GM06990 (cell line): ENCODE data around the gene CCDC148.

Experiments
- DNase-seq: peaks from one replicate; pipeline ENCODE4 v3.0.0-alpha.2; 2011; ENCODE audit not compliant: insufficient read length; ENCODE audit errors: extremely low read depth
- H3K27me3 ChIP-seq: replicated peaks from 2 replicates; pipeline ENCODE4 v1.6.0; 2011; ENCODE audit warnings: low read length; ENCODE audit not compliant: control insufficient read depth, insufficient read depth
- H3K36me3 ChIP-seq: 2 replicates; pipeline ENCODE4 v1.5.1; 2011; ENCODE audit warnings: low read length; ENCODE audit not compliant: control insufficient read depth, insufficient read depth
- H3K4me3 ChIP-seq: replicated peaks from 2 replicates; pipeline ENCODE4 v1.5.1; 2011; ENCODE audit warnings: low read depth, mild to moderate bottlenecking, control low read depth, low read length
- TF ChIP-seq, protein P1 (sequence below): IDR thresholded peaks from 2 replicates; pipeline ENCODE4 v1.5.1; 2011; ENCODE audit warnings: low read length, control low read depth, mild to moderate bottlenecking, inconsistent platforms; ENCODE audit not compliant: insufficient read depth, poor library complexity, severe bottlenecking

CCDC148 gene

DNA sequence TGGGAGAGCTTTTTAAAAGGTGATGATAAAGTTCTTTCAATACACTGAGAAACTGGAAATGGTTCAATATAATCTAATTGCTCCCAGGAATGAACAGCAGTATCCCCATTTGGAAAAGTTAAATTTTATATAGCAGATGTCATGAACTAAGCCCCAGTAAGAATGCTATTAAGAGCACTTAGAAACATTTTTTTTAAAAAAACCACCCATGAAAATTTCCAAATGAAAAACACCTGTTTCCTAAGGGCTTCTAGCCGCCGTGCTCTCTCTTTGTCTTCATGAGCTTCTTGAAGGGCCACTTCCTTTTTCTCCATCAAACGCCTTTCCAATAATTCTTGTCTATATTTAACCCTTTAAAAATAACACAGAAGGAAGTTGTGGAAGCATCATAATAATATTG lies 277.9 kb downstream of the CCDC148 start:
- TF ChIP-seq, protein P1, sequence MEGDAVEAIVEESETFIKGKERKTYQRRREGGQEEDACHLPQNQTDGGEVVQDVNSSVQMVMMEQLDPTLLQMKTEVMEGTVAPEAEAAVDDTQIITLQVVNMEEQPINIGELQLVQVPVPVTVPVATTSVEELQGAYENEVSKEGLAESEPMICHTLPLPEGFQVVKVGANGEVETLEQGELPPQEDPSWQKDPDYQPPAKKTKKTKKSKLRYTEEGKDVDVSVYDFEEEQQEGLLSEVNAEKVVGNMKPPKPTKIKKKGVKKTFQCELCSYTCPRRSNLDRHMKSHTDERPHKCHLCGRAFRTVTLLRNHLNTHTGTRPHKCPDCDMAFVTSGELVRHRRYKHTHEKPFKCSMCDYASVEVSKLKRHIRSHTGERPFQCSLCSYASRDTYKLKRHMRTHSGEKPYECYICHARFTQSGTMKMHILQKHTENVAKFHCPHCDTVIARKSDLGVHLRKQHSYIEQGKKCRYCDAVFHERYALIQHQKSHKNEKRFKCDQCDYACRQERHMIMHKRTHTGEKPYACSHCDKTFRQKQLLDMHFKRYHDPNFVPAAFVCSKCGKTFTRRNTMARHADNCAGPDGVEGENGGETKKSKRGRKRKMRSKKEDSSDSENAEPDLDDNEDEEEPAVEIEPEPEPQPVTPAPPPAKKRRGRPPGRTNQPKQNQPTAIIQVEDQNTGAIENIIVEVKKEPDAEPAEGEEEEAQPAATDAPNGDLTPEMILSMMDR, result no peak
- Histone ChIP-seq H3K27me3 (no peaks in the 10 kb centered on the region), H3K4me3 (no peak overlapping the region), H3K36me3 (no peaks in the 10 kb centered on the region)
- DNase-seq, result no peak

DNA sequence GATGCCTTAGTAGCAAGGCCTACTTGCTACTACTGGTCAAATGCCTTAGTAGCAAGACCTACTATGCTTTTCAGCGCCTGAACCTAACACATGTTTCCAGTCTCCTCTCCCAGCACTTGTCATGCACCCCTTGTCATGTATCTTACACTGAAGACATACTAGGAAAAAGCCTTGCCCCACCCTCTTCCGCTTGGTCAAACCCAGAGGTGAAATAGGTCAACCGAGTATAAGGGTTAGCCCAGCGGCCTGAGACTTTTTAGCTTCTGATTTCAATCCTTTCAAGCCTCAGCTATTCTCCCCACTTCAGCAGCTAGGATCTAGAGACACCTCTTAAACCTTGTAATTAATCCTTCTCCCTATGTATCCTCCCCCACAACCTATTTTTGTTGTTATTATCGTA lies 281.6 kb downstream of the CCDC148 start:
- Histone ChIP-seq H3K27me3 (no peaks in the 10 kb centered on the region), H3K4me3 (no peak overlapping the region), H3K36me3 (no peaks in the 10 kb centered on the region)
- DNase-seq, result no peak
- TF ChIP-seq, protein P1, result no peak

DNA sequence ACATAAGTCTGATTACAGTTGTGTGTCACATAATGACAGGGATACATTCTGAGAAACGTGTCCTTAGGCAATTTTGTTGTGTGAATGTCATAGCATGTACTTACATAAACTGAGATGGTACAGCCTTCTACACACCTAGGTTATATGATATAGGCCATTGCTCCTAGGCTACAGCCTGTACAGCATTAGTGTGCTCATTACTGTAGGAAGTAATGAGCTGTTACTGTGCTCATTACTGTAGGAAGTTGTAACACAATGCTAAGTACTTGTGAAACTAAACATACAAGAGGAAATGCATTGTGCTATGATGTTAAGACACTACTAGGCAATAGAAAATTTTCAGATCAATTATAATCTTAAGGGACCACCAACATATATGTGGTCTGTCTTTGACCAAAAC lies 282.1 kb downstream of the CCDC148 start:
- no peak for DNase-seq
- H3K36me3 ChIP-seq, result no peaks in the 10 kb centered on the region
- H3K4me3 ChIP-seq, result no peak overlapping the region
- no peaks in the 10 kb centered on the region for H3K27me3 ChIP-seq
- TF ChIP-seq, protein P1, result no peak

DNA sequence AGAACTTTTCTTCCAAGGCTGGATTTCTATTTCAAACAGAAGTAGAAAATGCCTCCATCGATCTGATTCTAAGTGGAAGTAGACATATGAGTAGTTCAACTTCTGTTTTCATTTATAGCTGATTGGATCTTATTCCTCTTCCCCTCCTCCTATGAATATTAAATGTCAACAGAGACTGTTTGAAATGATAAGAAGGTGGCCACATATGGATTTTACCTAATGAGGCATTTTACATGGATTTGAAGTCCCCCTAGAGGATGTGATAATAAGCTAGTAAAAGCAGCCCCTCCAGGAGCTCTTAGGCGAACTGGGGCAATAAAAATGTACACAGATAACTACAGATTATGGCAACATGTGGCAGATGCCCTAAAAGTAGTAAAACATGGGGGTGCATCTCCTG lies 283.8 kb downstream of the CCDC148 start:
- DNase-seq, result no peak

DNA sequence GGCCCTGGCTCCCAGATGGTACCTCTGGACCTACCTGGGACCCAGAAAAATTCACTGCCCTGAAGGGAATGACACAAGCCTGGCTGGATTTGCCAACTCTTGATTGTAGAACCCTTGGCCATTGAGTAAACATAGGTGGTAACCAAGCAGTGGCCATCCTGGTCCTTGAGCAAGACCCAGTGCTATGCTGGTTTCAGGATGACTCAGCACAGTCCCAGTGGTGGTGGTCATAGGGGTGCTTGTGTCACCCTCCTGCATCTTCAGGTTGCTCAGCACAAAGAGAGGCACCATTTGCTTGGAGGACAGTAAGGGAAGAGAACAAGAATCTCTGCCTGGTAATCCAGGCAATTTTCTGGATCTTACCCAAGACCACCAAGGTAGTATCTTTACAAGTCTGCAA lies 302.0 kb downstream of the CCDC148 start:
- TF ChIP-seq, protein P1, result no peak
- H3K4me3 ChIP-seq, result no peak overlapping the region
- H3K36me3 ChIP-seq, result no peaks in the 10 kb centered on the region
- H3K27me3 ChIP-seq, result no peaks in the 10 kb centered on the region; the same call in 1 of the 2 replicates
- DNase-seq, result no peak

More for the DNA sequence above, 283.8 kb downstream of the CCDC148 start:
- TF ChIP-seq, protein P1, result no peak
- no peak overlapping the region for H3K4me3 ChIP-seq
- H3K36me3 ChIP-seq, result no peaks in the 10 kb centered on the region
- no peaks in the 10 kb centered on the region for H3K27me3 ChIP-seq

DNA sequence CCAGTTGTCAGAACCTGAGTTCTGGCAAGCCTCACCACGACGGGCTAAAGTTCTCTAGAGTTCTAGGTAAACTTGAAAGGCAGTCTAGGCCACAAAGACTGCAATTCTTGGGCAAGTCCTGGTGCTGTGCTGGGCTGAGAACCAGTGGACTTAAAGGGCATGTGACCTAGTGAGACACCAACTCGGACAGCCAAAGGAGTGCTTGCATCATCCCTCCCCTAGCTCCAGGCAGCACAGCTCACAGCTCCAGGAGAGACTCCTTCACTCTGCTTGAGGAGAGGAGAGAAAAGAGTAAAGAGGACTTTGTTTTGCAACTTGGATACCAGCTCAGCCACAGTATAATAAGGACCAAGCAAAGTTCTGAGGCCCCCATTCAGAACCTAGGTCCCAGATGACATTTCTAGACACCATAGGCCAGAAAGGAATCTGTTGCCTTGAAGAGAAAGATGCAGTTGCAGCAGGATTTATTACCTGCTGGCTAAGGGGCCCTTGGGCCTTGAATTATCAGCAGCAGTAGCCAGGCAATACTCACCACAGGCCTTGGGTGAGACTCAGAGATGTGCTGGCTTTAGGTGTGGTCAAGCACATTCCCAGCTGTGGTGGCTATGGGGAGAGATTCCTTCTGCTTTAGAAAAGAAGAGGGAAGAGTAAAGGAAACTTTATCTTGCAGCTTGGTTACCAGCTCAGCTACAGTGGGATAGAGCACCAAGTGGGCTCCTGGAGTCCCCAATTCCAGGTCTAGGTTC lies 303.1 kb downstream of the CCDC148 start:
- Histone ChIP-seq H3K4me3 (no peak overlapping the region), H3K36me3 (no peaks in the 10 kb centered on the region), H3K27me3 (no peaks in the 10 kb centered on the region; the same call in 1 of the 2 replicates)
- TF ChIP-seq, protein P1, result no peak
- no peak for DNase-seq
